PC-3 (cell line): Measurements from ENCODE around the gene ADGRG6. TPM values are rescaled to one million over a fixed set of nuclear protein-coding genes. Genes with fewer than 3 reads are reported as not detected.

Experiments
- ATAC-seq: fragments of 200-7000 bp; cut with Tn5 transposase; 2 replicates; pipeline ENCODE4 v1.9.1; 2020; ENCODE audit warnings: mild to moderate bottlenecking, moderate library complexity
- BruUV-seq: library from RNA; stranded (reverse); fragments of 400-500 nt; replicated peaks from 2 replicates; lab custom pipeline; 2021; lab: Mats Ljungman, UMichigan
- CTCF ChIA-PET: fragments of 300-600 bp; sonication (Branson Sonifier 250); formaldehyde crosslinking; loops from one replicate; lab custom pipeline; 2022; ENCODE audit warnings: antibody characterized with exemption; lab: Charles Lee
- POLR2A ChIA-PET: fragments of 300-600 bp; sonication (Branson Sonifier 250); formaldehyde crosslinking; loops from one replicate; lab custom pipeline; 2022; ENCODE audit warnings: antibody characterized with exemption; ENCODE audit not compliant: unreplicated experiment; lab: Charles Lee
- DNase-seq: peaks from one replicate; pipeline ENCODE4 v3.0.0-alpha.2; 2015
- H2AFZ ChIP-seq: fragments of 300-600 bp; sonication (generic); 2 replicates; pipeline ENCODE4 v1.6.0; 2016; ENCODE audit warnings: antibody characterized with exemption, low read length
- H3F3A ChIP-seq: fragments of 300-600 bp; sonication (generic); one replicate; pipeline ENCODE4 v1.6.0; 2017; ENCODE audit warnings: antibody characterized with exemption, low read length, control low read depth, mild to moderate bottlenecking; ENCODE audit not compliant: unreplicated experiment
- H3K27ac ChIP-seq: fragments of 300-600 bp; sonication (generic); 2 replicates; pipeline ENCODE4 v1.5.1; 2016; ENCODE audit warnings: mild to moderate bottlenecking, low read length
- H3K27me3 ChIP-seq: fragments of 300-600 bp; sonication (generic); 2 replicates; pipeline ENCODE4 v1.6.1; 2016; ENCODE audit warnings: low read length, mixed read lengths
- H3K36me3 ChIP-seq: fragments of 300-600 bp; sonication (generic); 2 replicates; pipeline ENCODE4 v1.6.1; 2016; ENCODE audit warnings: low read depth, mixed run types, low read length, mixed read lengths
- H3K4me1 ChIP-seq: fragments of 300-600 bp; sonication (generic); 2 replicates; pipeline ENCODE4 v1.5.1; 2016; ENCODE audit warnings: low read length; ENCODE audit not compliant: insufficient read depth
- H3K4me2 ChIP-seq: fragments of 300-600 bp; sonication (generic); 2 replicates; pipeline ENCODE4 v1.6.0; 2016; ENCODE audit warnings: low read length
- H3K4me3 ChIP-seq: fragments of 300-600 bp; sonication (generic); 2 replicates; pipeline ENCODE4 v1.5.1; 2016; ENCODE audit warnings: mild to moderate bottlenecking, low read length, mixed read lengths
- H3K79me2 ChIP-seq: fragments of 300-600 bp; sonication (generic); 2 replicates; pipeline ENCODE4 v1.6.1; 2017; ENCODE audit warnings: low read length, mixed read lengths
- H3K9ac ChIP-seq: fragments of 300-600 bp; sonication (generic); 2 replicates; pipeline ENCODE4 v1.6.0; 2016; ENCODE audit warnings: mild to moderate bottlenecking, low read length
- H3K9me2 ChIP-seq: fragments of 300-600 bp; sonication (generic); replicated peaks from 2 replicates; pipeline ENCODE4 v1.6.1; 2016; ENCODE audit warnings: mixed run types, low read length, mixed read lengths
- H3K9me3 ChIP-seq: fragments of 300-600 bp; sonication (generic); 2 replicates; pipeline ENCODE4 v1.6.1; 2016; ENCODE audit warnings: low read length, mixed read lengths
- H4K20me1 ChIP-seq: fragments of 300-600 bp; sonication (generic); 2 replicates; pipeline ENCODE4 v1.6.1; 2016; ENCODE audit warnings: low read length, mixed read lengths
- CTCF ChIP-seq: fragments of 300-600 bp; sonication (generic); conservative IDR thresholded peaks from 2 replicates; pipeline ENCODE4 v1.5.1; 2017; ENCODE audit warnings: antibody characterized with exemption, low read depth, mild to moderate bottlenecking, low read length
- EZH2 ChIP-seq: fragments of 300-600 bp; sonication (generic); IDR thresholded peaks from one replicate; pipeline ENCODE4 v1.6.1; 2017; ENCODE audit warnings: antibody characterized with exemption, mild to moderate bottlenecking, low read length; ENCODE audit not compliant: unreplicated experiment
- EZH2phosphoT487 ChIP-seq: fragments of 300-600 bp; sonication (generic); IDR thresholded peaks from 2 replicates; pipeline ENCODE4 v1.6.1; 2018; ENCODE audit warnings: mild to moderate bottlenecking, antibody characterized with exemption, low read length, borderline replicate concordance
- intact Hi-C: fragments of 100-400 bp; cut with micrococcal nuclease; formaldehyde crosslinking; loops from 2 replicates; pipeline ENCODE4 v1.9.0; 2023
- total RNA-seq: library from RNA; depleted of rRNA; stranded (reverse); fragments of >200 nt; gene quantifications from 2 replicates; pipeline ENCODE4 v1.2.3, GENCODE V29; 2014

The ADGRG6 gene
- total RNA-seq, 1 experiment from 2014 or later = 73.2 TPM

- no peaks in the 10 kb centered on the region for H3K9me2 ChIP-seq
- POLR2A ChIA-PET = no interaction called here
- H3F3A ChIP-seq = peaks cover 3% of the 10 kb centered on the region
- CTCF ChIA-PET = no interaction called here
- ATAC-seq = no peak
- no peak for DNase-seq
- H3K27ac ChIP-seq = no peak overlapping the region
- H3K79me2 ChIP-seq = no peaks in the 10 kb centered on the region
- no peak overlapping the region for H3K4me2 ChIP-seq
- no peaks in the 10 kb centered on the region for H4K20me1 ChIP-seq
- H3K4me1 ChIP-seq = peaks cover 14% of the 10 kb centered on the region
- H3K9ac ChIP-seq = no peak overlapping the region
- BruUV-seq = no TSS peak
- peaks cover 22% of the 10 kb centered on the region for H3K36me3 ChIP-seq
- no peak for TF ChIP-seq EZH2phosphoT487
- no peak for TF ChIP-seq EZH2
- no peak for TF ChIP-seq CTCF
- no peaks in the 10 kb centered on the region for H3K9me3 ChIP-seq
- intact Hi-C loops = no loop called here
- H2AFZ ChIP-seq = no peak overlapping the region
- H3K27me3 ChIP-seq = no peaks in the 10 kb centered on the region
- no peak overlapping the region for H3K4me3 ChIP-seq
Measured at GRCh38 chr6:142443532-142443931, 141.7 kb downstream of the ADGRG6 start.

- Histone ChIP-seq H3K4me2 (0 out of 2 replicates have a peak overlapping the region, but pooled peaks have one; percentile 32), H3K79me2 (no peaks in the 10 kb centered on the region), H3K27ac (peak overlapping the region; percentile 47), H3F3A (peaks cover 3% of the 10 kb centered on the region), H3K4me3 (no peak overlapping the region), H3K27me3 (no peaks in the 10 kb centered on the region), H3K9me3 (no peaks in the 10 kb centered on the region), H3K9me2 (no peaks in the 10 kb centered on the region), H4K20me1 (no peaks in the 10 kb centered on the region), H3K9ac (no peak overlapping the region), H2AFZ (no peak overlapping the region), H3K4me1 (peaks cover 14% of the 10 kb centered on the region), H3K36me3 (peaks cover 21% of the 10 kb centered on the region)
- BruUV-seq = no TSS peak
- ChIA-PET POLR2A (no interaction called here), CTCF (no interaction called here)
- DNase-seq = peak; percentile 3
- intact Hi-C loops = no loop called here
- ATAC-seq = peak; percentile 64
- no peak for TF ChIP-seq CTCF
- TF ChIP-seq EZH2phosphoT487 = no peak
Measured at GRCh38 chr6:142444376-142444775, 142.6 kb downstream of the ADGRG6 start.

- ATAC-seq (peak; percentile 56), DNase-seq (peak; percentile 10)
- BruUV-seq = no TSS peak
- Histone ChIP-seq H3K9ac (no peak overlapping the region), H3K27me3 (no peaks in the 10 kb centered on the region), H3K36me3 (peaks cover 24% of the 10 kb centered on the region), H3K9me2 (no peaks in the 10 kb centered on the region), H3K79me2 (no peaks in the 10 kb centered on the region), H3K9me3 (no peaks in the 10 kb centered on the region), H3K27ac (peak overlapping the region; percentile 47), H2AFZ (no peak overlapping the region), H3K4me3 (no peak overlapping the region), H3F3A (peaks cover 3% of the 10 kb centered on the region), H3K4me2 (0 out of 2 replicates have a peak overlapping the region, but pooled peaks have one; percentile 32), H4K20me1 (no peaks in the 10 kb centered on the region), H3K4me1 (peaks cover 14% of the 10 kb centered on the region)
- ChIA-PET POLR2A (no interaction called here), CTCF (no interaction called here)
- intact Hi-C loops = no loop called here
- no peak for TF ChIP-seq CTCF
- TF ChIP-seq EZH2phosphoT487 = no peak
- TF ChIP-seq EZH2 = no peak
Measured at GRCh38 chr6:142444881-142445301, 143.1 kb downstream of the ADGRG6 start.
